Gastrocnemius medialis (tissue), 4 donors: ENCODE measurements around the gene PSMD10.

Experiments
- POLR2A ChIP-seq, 2 donors: fragments of 450-650 bp; IDR thresholded peaks; one replicate each; pipeline ENCODE4 v1.6.1; 2017; ENCODE audit warnings: antibody characterized with exemption in 2 of 2, mild to moderate bottlenecking in 2 of 2, moderate library complexity in 2 of 2
- TF ChIP-seq, protein P1 (sequence below), 5 experiments: fragments of 450-650 bp in 3 of 5; fragments of 200-600 bp in 2 of 5; sonication (generic) in 2 of 5; IDR thresholded peaks in 4 of 5; conservative IDR thresholded peaks in 1 of 5; 1 replicate in 4 of 5; 2 replicates in 1 of 5; pipeline ENCODE4 v1.5.1; 2016 to 2019; ENCODE audit warnings: antibody characterized with exemption in 5 of 5, mild to moderate bottlenecking in 3 of 5, moderate library complexity in 3 of 5

DNA sequence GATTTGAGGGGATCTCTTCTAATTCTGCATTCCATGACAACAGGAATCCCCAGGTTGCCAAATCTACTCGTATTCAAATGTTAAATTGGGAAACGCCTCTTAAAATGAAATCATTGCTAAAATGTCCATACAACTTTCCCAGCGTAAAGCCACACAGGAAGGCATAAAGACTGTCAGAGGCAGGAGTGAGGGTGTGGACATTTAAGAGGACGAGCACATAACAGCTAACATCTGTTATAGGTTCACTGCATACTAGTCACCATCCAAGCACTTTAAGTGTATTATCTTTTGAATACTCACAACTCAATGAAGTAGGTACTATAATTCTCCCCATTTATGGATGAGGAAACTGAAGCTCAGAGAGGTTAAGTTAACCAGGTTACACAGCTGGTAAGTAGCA, 35.8 kb upstream of the PSMD10 start:
- no peak for TF ChIP-seq POLR2A (IDR thresholded peaks at IDR 0.05)
- TF ChIP-seq, protein P1, sequence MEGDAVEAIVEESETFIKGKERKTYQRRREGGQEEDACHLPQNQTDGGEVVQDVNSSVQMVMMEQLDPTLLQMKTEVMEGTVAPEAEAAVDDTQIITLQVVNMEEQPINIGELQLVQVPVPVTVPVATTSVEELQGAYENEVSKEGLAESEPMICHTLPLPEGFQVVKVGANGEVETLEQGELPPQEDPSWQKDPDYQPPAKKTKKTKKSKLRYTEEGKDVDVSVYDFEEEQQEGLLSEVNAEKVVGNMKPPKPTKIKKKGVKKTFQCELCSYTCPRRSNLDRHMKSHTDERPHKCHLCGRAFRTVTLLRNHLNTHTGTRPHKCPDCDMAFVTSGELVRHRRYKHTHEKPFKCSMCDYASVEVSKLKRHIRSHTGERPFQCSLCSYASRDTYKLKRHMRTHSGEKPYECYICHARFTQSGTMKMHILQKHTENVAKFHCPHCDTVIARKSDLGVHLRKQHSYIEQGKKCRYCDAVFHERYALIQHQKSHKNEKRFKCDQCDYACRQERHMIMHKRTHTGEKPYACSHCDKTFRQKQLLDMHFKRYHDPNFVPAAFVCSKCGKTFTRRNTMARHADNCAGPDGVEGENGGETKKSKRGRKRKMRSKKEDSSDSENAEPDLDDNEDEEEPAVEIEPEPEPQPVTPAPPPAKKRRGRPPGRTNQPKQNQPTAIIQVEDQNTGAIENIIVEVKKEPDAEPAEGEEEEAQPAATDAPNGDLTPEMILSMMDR (IDR thresholded peaks at IDR 0.05 in 4 of 5, conservative IDR thresholded peaks at IDR 0.05 in 1 of 5): no peak
